Measurements from ENCODE around the gene ADH1A. TPM values are rescaled to one million over a fixed set of nuclear protein-coding genes. Genes with fewer than 3 reads are reported as not detected.
"Not testable (repeated sequence)": the region's sequence is repeated elsewhere in the genome, so short reads cannot be mapped to it uniquely, and the experiment has no call there.

ADH1A gene
- total RNA-seq, 1 donor from 2014 or later = 0.83 TPM

DNA sequence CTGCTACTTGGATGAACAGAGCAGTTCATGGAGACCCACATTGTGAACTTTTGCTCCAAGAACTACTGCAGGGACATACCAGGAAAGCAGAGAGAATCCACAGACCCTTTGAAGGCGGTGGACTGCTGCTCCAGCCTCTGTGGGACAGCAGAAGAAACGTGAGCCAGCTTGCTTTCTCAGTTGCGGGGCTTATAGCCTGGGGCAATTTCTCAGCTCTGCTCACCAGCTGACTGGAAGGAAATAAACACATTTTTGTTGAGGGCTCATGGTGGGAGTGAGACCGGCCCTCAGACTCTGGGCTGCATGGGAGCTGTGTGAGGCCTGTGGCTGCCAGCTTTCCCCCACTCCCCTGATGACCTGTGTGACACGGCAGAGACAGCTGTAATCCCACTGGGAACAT, 2.6 kb upstream of the ADH1A start:
- ATAC-seq (ENCODE audit: poor library complexity) (no peak), DNase-seq (no peak)
- intact Hi-C loops (cut with DNase I) = no loop called here

- DNase-seq = no peak
Measured at GRCh38 chr4:99285387-99285786, 5.4 kb downstream of the ADH1A start.

DNA sequence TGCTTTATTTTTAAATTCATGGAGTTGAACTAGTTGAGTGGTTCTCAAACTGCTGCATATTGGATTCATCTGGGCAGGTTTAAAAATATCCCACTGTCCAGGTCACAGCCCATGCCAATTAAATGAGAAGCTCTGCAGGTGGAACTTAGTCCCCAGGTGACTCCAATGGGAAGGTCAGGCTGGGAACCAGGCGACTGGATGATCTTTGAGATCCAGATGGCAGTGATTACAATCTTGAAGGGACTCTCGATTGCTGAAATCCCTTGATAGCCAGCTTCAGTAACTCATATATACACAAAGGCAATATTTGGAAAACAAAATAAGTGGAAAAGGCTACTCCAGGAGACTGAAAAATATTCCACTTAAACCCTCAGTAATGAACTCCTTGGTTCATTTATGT, 8.1 kb downstream of the ADH1A start:
- ATAC-seq (ENCODE audit: poor library complexity) (no peak), DNase-seq (no peak)
- intact Hi-C loops (cut with DNase I) = no loop called here

More at GRCh38 chr4:99285387-99285786, 5.4 kb downstream of the ADH1A start:
- intact Hi-C loops (cut with DNase I) = no loop called here
- no peak for ATAC-seq (ENCODE audit: poor library complexity)

DNA sequence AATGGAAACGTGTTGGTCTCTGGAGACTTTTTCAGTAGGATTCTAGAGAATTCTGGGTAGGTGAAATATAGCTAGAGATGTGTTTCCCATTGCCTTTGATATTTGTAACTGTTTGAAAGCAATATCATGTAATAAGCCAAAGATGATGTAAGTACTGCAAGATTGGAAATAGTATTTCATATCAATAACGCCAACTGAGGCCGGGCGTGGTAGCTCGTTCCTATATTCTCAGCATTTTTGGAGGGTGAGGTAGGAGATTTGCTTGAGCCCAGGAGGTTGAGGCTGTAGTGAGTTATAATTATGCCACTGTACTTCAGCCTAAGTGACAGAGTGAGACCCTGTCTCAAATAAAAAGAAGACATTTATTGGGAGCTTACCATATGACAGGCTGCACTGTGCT, 9.5 kb downstream of the ADH1A start:
- intact Hi-C loops (cut with DNase I) = no loop called here

GRCh38 chr4:99276417-99276816, 14.4 kb downstream of the ADH1A start:
- ATAC-seq (ENCODE audit: poor library complexity) (peak; percentile 65), DNase-seq (no peak)
- intact Hi-C loops (cut with DNase I) = no loop called here

More for the DNA sequence above, 9.5 kb downstream of the ADH1A start:
- ATAC-seq (ENCODE audit: poor library complexity) = no peak
- no peak for DNase-seq

DNA sequence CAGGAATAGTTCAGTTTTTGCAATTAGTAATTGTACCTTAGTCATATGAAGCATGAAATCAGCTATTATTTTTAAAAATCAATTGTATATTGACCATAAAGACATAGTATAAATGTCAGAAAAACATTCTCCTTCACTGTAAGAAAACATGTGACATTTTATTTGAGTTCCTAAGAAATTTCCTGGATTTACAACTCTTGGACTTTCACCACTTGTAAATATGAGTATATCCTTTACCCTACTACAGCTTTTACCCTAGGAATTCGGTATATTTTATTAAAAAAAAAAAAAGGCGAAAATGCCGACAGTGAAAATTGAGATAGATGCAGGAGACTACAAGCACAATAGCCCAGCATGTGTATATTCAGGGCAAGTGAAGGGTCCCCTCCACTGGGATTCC, 14.9 kb downstream of the ADH1A start:
- intact Hi-C loops (cut with DNase I) = no loop called here
- ATAC-seq (ENCODE audit: poor library complexity) (no peak), DNase-seq (no peak)

DNA sequence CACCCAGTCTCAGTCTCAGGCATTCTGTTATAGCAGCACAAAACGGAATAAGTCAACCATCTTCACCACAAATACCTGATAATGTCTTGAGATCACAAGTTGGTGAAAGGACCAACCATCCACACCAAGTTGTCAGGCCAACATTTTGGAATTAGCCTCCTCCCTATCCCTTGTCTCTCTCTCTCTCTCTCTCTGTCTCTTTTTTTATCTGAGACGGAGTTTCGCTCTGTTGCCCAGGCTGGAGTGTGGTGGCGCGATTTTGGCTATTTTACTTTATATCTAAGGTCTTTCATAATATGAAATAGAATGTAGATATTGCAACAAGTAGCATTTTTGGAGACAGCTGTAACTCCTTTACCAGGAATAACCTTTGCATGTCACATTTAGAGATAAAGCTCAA, 15.7 kb downstream of the ADH1A start:
- DNase-seq (no peak), ATAC-seq (ENCODE audit: poor library complexity) (no peak)
- intact Hi-C loops (cut with DNase I) = no loop called here

GRCh38 chr4:99273704-99274103, 17.1 kb downstream of the ADH1A start:
- DNase-seq = no peak
- intact Hi-C loops (cut with DNase I) = no loop called here
- peak; percentile 86 for ATAC-seq (ENCODE audit: poor library complexity)

GRCh38 chr4:99264927-99265326, 25.9 kb downstream of the ADH1A start:
- no peak for ATAC-seq (ENCODE audit: poor library complexity)
- DNase-seq = no peak
- intact Hi-C loops (cut with DNase I) = no loop called here

DNA sequence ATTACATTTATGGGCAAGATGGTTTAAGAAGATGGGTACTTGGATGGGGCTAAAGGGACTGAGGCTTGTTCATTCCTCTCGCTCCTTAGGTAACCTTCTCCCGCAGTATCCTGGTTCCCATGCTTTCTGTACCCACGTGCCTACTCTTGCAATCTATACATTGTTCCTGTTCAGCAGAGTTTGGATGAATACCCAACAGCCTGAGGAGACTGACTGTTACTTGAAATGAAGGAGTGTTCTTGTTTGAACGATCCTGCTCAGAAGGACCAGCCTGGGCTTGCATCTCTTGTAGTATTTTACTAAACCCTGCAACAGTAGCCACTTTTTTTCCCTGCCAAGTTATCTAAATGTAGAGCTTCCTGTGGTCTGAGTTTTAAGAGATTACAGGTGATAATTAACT, 38.0 kb downstream of the ADH1A start:
- intact Hi-C loops (cut with DNase I) = no loop called here
- DNase-seq = no peak
- no peak for ATAC-seq (ENCODE audit: poor library complexity)

GRCh38 chr4:99248714-99249113, 42.1 kb downstream of the ADH1A start:
- ATAC-seq (ENCODE audit: poor library complexity) (no peak), DNase-seq (no peak)
- intact Hi-C loops (cut with DNase I) = no loop called here

GRCh38 chr4:99235955-99236354, 54.8 kb downstream of the ADH1A start:
- ATAC-seq (ENCODE audit: poor library complexity) = no peak
- intact Hi-C loops (cut with DNase I) = no loop called here
- no peak for DNase-seq

DNA sequence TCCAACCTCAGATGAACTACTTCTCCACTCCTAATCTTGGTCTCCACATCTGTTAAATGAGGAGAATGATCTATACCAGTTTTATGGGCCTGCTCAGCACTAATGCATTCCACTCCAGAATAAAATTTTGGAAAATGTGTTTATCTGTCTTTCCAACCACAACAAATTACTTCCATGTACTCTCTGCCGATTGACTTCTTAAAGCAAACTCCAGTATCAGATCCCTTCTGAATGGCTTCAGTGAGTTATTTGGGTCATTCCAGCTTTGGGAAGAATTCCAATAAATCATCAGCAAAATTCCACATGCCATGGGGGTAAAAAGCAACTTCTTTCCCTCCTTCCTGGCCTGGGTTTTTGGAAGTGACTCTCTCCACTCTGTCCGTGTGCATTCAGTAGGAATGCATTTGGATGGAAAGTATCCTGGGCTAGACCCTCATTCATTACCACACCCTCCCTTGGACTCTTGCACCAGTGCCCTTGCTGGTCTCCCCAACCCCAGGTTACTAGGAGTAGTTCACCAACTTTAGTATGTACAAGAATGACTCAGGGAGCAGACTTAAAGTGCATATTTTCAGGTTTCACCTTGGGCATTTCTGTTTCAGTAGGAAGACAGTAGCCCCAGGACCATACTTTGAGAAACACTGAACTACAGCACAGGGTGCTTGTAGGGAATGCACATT, 56.3 kb downstream of the ADH1A start:
- DNase-seq (no peak), ATAC-seq (ENCODE audit: poor library complexity) (no peak)
- intact Hi-C loops (cut with DNase I) = no loop called here

DNA sequence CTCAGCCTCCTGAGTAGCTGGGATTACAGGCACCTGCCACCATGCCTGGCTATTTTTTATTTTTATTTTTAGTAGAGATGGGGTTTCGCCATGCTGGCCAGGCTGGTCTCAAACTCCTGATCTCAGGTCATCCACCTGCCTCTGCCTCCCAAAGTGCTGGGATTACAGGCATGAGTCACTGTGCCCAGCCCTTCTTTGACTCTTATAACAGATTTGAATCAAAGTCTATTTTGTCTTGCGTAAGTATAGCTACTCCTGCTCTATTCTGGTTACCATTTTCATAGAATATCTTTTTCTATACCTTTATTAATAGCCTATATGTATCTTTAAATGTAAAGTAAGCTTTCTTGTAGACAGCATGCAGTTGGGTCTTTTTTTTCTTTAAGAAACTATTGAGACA, 57.4 kb downstream of the ADH1A start:
- DNase-seq; intact Hi-C loops (cut with DNase I); ATAC-seq (ENCODE audit: poor library complexity): not testable (repeated sequence)

GRCh38 chr4:99228706-99229105, 62.1 kb downstream of the ADH1A start:
- ATAC-seq (ENCODE audit: poor library complexity); intact Hi-C loops (cut with DNase I); DNase-seq: not testable (repeated sequence)

DNA sequence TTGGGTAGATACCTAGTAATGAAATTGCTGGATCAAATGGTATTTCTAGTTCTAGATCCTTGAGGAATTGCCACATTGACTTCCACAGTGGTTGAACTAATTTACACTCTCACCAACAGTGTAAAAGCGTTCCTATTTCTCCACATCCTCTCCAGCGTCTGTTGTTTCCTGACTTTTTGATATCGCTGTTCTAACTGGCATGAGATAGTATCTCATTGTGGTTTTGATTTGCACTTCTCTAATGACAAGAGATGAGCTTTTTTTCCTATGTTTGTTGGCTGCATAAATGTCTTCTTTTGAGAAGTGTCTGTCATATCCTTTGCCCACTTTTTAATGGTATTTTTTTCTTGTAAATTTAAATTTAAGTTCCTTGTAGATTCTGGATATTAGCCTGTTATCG, 63.1 kb downstream of the ADH1A start:
- ATAC-seq (ENCODE audit: poor library complexity); DNase-seq; intact Hi-C loops (cut with DNase I): not testable (repeated sequence)

Other genes starting within 250 kb of the ADH1A start
- 197 TPM for gene ADH5, start 202.2 kb downstream of the ADH1A start, total RNA-seq
- gene ADH4, start 146.7 kb downstream of the ADH1A start, total RNA-seq = not detected
- gene ADH6, start 71.7 kb downstream of the ADH1A start, total RNA-seq = not detected
- 157 TPM for gene ADH1B, start 30.4 kb upstream of the ADH1A start, total RNA-seq
- gene ADH1C, start 61.8 kb upstream of the ADH1A start, total RNA-seq = 6.9 TPM
- not detected for gene ADH7, start 144.4 kb upstream of the ADH1A start, total RNA-seq
- gene C4orf17, start 220.0 kb upstream of the ADH1A start, total RNA-seq = not detected